Activated CD8-positive, alpha-beta memory T cell treated with anti-CD3 and anti-CD28 coated beads, Interleukin-2, amount 50 U/mL, for 48 hours (primary cell): ENCODE data around the gene TMCC1.
"Not testable (repeated sequence)": the region's sequence is repeated elsewhere in the genome, so short reads cannot be mapped to it uniquely, and the experiment has no call there.

Source experiments
- DNase-seq: peaks from one replicate; pipeline ENCODE4 v3.0.0-alpha.2; 2020

TMCC1 gene

DNA sequence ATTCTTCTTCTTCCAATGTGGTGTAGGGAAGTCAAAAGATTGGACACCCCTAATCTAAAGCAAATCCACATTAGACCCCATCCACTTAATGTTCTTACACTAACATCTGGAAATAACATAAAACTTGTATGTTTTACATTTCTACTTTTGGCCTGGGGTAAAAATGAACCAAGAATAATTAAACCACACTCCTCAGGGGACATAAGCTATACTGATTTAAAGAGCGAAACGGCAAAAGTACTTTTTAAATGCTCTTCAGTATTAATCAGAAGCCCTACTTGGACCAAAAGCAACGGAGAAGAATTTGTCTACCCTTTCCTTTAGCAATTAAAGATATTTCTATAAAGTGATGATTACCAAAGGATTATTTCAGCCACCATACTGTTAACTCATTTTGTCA, 123.9 kb downstream of the TMCC1 start:
- no peak for DNase-seq

DNA sequence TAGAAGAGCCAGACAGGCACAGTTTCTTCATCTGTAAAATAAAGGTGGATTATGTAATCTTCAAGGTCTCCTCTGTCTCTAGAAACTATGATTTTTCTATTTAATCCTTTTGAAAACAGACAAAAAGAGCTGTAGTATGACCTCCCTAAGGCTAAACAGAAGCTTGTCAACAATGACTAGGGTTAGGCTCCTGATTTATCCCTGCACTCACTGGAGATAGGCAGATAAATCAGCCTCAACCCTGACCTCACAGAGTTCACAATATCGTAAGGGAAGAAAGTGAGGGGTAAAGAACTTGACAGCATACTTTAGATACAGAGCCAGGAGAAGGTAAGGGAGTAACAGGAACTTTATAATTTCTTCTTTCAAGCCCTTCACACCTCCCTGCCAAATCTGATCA, 124.8 kb downstream of the TMCC1 start:
- no peak for DNase-seq

DNA sequence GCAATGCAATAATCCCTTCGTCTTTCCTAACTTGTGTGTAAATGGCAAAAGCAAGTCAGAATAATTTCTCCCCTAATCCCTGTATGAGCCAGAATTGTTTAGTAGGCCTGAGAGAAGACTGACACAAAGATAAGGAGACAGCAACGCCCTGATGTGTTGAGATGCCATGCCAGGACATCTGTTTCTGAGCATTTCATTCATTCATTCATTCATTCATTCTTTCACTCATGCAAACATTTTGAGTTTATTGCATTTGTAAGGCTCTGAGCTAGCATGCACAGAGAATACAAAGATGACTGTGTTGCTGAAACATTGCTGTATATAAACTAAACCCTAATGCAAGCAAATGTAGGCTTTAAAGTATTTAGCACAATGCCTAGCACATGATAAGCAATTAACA, 127.4 kb downstream of the TMCC1 start:
- no peak for DNase-seq

DNA sequence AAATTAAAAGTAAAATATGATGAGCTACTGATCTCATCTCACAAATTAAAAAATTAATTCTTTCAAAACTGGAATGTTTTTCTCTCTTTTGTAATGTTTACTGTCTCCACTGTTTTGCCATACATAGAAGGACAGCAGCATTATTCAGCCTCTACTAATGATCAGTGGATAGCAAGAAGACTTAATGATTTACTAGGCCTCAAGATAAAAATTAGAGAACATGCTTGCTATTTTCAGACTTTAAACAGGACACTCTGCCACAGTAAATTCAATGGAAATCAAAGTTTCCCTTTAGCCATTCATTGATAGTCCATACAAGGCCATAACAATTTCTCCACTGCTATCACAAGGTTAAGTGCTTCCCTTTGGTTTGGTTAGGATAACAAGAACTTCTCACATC, 129.4 kb downstream of the TMCC1 start:
- DNase-seq = no peak

DNA sequence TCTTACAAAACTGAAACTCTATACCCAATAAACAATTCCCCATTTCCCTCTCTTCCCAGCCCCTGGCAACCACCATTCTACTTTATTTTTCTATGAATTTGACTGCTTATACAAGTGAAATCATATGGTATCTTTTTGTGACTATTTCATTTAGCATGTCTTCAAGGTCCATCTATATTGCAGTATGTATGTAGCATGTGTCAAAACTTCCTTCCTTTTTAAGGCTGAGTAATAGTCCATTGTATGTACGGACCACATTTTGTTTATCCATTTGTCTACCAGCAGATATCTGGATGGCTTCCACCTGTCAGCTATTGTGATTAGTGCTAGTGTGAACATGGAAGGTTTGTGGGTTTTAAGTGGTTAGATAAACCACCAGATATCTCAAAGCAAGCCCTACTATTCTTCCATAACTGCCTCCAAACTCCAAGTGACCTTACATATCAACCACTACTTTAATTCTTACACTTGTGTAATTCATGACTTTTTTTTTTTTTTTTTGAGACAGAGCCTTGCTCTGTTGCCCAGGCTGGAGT, 134.7 kb downstream of the TMCC1 start:
- no peak for DNase-seq

DNA sequence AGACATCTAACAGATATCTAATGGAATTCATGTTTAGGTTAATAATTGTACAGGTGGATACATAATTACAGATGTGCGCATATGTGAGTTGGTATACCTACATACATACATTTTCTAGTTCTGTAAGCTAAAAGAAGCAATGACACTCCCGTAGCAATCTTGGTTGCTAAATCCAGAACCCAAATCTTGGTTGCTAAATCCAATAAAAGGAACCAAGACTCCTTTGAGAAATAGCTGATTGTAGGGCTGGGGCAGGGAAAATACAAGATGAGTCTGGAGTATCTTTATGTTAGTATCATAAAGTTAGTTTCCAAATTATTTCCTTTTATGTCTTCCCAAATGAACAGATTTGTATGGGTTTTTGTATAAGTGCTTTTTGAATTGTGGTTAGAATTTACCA, 135.2 kb downstream of the TMCC1 start:
- DNase-seq = no peak

DNA sequence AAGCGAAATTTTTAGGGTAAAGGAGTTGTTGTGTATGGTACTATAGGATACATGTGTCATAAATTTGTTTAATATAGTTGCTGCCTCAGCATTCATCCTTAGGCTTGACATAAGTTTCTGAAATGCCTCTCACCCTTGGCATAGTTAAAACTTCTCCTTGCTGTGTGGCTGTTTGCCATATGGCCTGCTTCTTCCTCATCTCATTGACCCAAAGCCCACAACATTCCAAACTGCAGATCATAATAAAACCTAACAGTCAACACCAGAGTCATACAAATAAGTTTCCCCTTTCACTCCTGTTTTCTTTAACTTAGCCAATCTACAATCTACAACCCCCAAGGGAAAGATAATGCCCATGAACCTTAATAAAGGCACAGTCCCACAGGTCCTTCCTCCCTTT, 136.6 kb downstream of the TMCC1 start:
- DNase-seq = no peak

DNA sequence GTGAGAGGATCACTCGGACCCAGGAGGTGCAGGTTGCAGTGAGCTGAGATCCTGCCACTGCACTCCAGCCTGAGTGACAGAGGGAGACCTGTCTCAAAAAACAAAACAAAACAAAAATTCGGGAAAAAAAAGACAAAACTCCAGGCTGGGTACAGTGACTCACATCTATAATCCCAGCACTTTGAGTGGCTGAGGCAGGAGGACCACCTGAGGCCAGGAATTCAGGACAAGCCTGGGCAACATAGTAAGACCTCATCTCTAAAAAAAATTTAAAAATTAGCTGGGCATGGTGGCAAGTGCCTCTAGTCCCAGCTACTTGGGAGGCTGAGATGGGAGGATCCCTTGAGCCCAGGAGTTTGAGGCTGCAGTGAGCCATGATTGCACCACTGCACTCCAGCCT, 142.4 kb downstream of the TMCC1 start:
- DNase-seq = not testable (repeated sequence)

DNA sequence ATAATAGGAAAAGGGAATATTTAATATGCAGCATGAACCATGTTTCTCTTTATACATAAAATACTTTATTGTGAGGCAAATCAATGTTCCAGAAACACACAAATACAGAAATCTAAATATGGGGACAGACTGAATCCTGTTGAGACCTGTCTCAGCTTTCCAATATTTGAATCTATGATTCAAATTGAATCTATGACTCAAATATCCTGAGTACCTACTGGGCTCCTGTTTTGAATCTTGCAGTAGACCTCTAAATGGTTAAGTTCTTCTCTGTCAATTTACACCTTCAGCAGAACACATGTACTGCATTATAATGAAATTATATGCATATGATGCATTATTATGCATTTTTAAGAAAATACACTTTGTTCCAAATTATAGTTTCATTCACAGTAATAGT, 143.8 kb downstream of the TMCC1 start:
- DNase-seq = no peak

DNA sequence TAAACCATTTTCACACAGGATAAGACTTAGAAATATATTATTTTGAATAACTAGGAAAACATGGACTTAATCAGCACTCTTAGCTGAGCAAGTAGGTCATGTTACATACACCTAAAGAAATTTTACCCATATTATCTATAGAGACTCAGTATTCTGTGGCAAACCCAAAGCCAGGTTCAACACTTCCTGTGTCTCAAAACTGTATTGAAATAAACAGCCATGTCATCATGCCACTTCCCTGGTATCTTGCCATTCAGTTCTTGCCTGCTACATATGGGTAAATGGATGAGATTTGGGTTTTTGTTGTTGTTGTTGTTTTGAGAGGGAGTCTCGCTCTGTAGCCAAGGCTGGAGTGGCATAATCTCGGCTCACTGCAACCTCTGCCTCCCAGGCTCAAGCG, 145.5 kb downstream of the TMCC1 start:
- no peak for DNase-seq

DNA sequence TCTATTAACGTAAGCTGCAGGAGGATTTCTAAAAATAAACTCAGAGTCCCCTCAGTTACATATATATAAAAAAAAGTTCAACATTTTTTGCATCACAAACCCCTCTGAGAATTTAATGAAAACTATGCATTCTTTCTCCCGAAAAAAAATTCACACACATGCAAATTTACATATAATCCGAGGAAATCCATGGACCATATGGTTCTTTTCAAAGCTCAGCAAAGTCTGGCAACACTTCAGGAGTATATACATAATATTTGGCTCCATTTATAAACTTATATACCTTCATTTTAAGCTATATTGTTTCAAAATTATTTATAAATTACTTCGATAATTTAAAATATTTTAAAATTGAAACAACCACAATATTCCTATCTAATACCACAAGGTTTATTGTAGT, 146.4 kb downstream of the TMCC1 start:
- DNase-seq = no peak

DNA sequence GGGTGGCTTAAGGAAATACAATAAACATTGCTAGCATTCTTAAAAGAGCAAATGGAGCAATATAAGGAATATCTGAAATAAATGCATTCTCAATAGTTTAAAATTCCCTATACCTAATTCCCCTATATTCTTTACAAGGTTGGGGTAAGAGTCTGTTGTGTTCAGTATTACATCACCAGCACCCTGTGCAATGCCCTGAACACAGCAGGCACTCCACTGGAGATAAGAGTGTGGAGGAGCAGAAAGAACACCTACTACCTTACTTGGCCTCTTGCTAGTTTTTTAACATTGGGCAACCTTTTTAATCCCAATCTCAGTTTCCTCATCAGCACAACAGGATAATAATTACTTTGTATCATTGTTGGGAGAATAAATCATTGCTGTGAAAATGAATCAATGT, 146.9 kb downstream of the TMCC1 start:
- no peak for DNase-seq

DNA sequence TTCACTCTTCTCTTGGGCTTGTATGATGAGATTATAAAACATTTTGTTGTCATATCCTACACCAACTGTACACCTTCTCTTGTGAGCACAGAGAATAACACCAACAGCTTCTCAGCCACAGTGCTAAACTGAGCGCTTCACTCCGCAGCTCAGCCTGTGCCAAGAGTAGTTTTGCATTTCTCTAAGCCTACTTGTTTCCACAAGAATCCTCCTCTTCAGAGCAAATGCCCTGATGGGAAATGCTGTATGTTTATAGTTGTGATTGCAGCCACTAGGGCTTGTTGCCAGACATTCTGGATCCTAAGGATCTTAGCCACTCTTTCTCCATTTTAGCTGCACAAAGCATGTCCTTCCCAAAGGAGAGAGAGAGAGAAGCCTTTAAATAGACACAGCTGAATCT, 148.3 kb downstream of the TMCC1 start:
- DNase-seq = no peak

DNA sequence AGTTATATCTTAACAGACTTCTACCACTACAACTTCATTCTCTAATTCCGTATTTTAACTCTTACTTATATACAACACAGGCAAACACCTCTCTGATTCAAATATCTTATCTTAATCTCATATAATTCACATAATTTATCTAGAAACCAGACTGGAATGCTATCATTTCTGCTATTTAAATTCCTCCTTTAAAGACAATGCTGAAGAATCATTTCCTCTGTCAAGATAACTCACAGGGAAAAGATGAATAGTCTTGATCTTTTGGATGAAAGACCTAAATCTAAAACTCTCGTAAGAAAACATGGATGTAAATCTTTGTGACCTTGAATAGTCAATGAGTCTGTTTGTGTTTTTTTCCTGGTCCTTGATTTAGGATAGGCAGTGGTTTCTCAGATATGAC, 151.7 kb downstream of the TMCC1 start:
- no peak for DNase-seq

DNA sequence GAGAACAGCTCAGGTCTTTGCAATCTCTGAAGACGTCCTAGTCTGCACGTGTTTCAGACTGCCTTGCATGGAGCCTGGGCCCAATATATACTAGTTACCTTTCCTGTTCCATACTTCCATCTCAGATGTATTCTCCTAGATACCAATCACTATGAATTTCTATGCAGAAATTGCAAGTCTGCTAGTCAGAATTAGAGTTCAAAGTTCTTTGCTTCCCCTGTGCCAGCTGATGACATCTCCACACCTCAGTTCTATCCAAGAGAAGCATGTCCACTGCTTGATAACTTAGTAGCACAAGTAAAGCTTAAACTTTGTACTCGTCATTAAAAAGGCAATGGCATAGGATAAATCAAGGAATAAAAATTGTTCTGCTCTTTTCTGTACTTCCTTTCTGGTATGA, 153.4 kb downstream of the TMCC1 start:
- no peak for DNase-seq

DNA sequence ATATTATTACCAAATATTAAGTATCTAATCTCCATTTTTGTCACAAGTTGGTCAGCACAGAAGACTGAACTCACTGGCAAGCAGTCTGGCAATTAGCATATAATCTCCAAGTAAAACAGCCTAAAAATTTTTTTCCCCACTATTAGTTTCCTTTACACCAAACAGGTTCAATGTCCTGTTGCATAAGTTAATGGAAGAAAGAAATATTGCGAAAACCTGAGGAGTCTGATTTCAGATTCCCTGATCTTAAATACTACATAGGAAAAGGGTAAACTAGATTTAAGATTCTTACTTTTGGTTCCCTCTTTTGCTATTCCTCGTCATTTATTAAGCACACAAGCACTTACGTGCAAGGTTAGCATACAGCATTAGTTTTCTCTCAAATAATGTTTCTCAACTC, 153.9 kb downstream of the TMCC1 start:
- no peak for DNase-seq

DNA sequence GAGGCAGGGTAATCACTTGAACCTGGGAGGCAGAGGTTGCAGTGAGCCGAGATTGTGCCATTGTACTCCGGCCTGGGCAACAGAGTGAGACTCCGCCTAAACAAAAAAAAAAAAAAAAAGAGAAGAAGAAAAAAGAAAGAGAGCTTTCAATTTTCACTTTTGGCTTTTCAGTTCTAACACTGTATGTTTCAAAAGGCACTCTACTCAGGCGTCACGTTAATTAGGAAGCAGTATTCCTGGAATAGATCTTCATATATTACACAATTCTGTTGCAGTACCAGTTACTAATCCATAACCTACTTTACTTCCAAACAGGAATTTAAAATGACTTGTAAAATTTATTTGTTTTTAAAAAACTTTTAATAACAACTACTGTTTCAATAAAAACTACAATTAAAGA, 155.3 kb downstream of the TMCC1 start:
- DNase-seq = no peak

DNA sequence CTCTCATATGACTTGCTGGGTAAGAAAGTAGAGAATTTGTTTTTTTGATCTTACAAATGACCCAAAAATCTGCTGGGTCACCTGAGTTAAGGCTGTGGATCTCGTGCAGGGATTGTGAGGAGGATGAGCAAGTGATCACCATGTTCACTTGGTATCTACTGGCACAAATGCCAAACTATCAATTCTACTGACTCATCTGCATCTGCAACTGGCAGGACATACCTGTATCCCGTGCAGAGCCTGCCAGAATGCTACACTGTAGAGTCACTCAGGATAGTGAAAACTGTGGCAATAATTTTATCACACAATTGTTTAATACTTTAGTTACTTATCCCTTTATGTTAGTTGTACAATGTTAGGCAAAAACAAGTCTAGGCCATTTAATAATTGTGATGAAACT, 157.4 kb downstream of the TMCC1 start:
- no peak for DNase-seq

DNA sequence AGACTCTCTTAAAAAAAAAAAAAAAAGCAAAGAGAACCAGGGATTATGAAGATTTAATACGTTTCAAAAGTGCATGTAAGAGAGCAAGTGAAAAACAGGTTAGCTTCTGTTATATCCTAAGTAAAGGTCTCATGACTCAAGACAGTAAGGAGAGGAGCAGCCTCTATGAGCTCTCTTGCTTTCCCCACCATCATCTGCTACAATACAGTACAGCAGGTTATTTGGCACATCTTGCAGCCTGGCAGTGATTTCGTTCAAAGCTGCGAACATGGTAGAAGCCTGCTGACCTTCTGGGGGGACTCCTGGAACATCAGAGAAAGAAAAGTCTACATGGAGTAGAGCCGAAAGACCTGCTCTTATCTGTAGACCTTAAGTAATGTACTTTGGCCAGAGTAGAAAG, 157.9 kb downstream of the TMCC1 start:
- DNase-seq = no peak

DNA sequence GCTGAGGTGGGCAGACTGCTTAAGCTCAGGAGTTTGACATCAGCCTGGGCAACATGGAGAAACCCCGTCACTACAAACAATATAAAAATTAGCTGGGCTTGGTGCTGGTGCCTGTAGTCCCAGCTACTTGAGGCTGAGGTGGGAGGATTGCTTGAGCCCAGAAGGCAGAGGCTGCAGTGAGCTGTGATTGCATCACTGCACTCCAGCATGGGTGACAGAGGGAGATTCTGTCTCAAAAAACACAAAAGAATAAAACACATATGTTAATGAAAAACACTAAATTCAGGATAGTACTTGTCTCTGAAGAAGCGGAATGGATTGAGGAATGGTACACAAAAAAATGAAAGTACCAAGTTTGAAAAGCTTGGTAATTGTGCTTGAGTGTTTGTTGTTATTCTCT, 159.1 kb downstream of the TMCC1 start:
- no peak for DNase-seq

DNA sequence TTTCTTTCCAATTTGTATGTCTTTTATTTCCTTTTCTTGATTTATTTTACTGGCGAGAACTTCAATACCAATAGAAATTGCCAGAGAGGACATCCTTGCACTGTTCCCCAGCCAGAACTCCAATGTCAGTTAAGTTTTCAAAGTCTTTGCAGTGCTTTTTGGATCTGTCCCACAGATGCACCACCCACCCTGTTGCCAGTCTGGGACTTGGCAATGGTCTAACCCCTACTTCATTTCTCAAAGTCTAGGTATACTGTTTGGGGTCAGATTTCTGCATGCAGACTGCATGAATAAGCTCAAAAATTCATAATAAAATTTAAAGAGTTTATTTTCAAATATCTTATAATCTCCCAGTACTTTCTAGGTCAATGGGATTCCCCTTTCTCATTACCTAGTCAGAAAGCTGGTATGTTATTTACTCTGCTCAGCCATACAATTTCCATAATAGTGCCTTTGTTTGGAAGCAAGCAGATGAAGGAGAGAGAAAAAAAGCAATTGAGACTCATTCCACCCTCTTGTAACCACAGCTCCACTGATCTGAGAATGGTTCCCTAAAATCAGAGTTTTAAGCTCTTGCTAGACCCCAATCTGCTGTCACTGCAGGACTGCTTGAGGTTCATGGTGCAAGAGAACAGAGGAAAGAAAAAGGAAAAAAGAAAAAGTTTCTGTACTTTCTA, 161.2 kb downstream of the TMCC1 start:
- no peak for DNase-seq

DNA sequence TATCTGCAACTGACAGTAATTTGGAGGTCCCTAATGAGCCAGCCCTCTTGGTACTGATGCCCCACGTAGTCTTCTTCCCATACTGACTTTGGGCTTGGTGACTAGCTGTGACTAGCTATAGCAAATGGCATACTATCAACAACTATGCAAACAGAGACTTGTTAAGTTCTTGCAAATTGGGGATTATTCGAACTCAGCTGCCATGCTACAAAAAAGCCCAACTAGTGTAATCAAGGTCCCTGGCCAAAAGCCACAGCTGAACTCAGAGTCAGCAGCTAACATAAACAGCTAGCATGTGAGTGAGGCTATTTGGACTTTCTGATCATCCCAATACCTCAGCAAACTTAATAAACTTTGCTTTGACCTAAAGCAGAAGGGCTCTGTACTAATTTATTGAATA, 165.8 kb downstream of the TMCC1 start:
- no peak for DNase-seq

DNA sequence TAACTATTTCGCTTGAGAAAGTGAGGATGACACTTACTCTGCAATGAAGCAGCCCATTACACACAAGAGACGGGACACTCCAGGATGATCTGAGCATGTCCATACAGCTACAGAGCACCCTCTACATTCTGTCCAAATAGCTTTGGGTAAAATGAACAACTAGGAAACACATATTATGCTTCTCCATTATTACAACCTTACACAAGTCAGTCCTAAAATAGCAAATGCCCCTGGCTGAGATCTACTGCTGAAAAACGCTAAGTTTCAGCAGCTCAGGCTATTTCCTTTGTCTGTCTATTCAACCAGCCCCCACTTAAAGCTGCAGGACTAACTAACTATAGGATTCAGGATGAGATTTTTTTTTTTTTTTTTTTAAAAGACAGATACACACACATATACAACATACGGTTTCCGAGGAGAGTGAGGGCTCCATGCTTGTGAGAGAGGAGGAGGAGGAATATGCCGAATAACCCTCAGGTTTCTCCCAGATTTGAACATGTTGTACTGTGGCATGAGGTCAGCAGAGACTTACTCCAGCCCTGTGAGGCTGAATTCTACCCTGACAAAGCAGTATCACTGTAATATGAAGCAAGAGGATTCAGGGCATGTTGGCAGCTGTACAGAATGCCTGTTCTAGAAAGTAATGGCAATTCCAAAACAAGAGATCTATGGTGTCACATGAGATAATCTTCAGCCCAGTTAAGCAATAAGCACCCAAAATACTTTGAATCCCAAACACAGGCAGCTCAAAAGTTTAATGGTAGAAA, 169.8 kb downstream of the TMCC1 start:
- DNase-seq = no peak

DNA sequence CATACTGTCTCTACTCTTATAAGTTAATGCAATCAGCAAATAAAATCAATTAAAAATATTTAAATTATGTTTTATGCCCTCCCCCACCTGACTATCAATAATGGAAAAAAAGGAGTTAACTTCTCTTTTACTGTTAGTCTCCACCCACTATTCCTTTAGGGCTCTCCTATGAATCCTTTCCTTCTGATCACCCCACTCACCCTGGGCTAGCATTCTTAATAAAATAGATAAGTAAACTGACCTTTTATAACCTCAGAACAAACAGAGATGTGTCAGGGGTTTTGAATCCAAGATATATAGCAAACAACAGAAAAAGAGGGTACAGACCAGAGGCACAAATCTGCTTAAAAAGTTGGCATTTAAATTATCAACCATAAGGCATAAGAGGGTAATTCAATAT, 171.0 kb downstream of the TMCC1 start:
- no peak for DNase-seq

DNA sequence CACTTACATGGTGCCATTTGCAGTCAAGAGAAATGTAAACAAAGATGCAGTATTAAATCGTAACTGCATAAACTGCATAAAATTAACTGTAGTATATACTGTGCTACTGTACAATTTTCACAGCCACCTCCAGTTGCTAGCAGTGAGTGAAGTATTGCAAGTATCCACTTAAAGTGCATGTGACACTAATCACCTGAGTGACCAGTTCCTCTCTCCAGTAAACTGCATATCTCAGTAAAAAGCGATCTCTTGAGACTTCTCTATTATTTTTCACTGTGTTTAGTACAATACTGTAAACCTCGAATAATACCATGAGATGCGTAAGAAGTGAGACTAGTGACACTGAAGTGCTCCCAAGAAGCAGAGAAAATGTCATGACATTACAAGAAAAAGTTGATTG, 175.3 kb downstream of the TMCC1 start:
- no peak for DNase-seq
